ENCODE measurements around the gene COL13A1. TPM values are rescaled to one million over a fixed set of nuclear protein-coding genes. Genes with fewer than 3 reads are reported as not detected.

Gene COL13A1
- total RNA-seq, 1 experiment from 2014 or later = 5.9 TPM

- RAD21 ChIA-PET (ENCODE audit: low non-redundant PET in 1 of 2, low total read pairs in 2 of 2, uncharacterized antibody in 2 of 2, unreplicated experiment in 2 of 2) = no interaction called here
- BruUV-seq (replicated peaks) = no TSS peak
- Histone ChIP-seq H3K9ac (ENCODE audit: low read length) (no peak overlapping the region), H4K20me1 (ENCODE audit: insufficient read depth) (no peaks in the 10 kb centered on the region), H3K4me2 (ENCODE audit: low read length) (no peak overlapping the region), H3K27ac (ENCODE audit: low read depth, low read length) (no peak overlapping the region), H2AFZ (ENCODE audit: low read depth, low read length, poor library complexity, severe bottlenecking) (no peak overlapping the region), H3K27me3 (ENCODE audit: insufficient read depth, low read length) (no peaks in the 10 kb centered on the region), H3K4me3 (replicated peaks in 1 of 2; ENCODE audit: low read depth in 1 of 2, low read length in 2 of 2) (no peak overlapping the region), H3K4me1 (ENCODE audit: control insufficient read depth in 1 of 2, insufficient read depth in 2 of 2, low read length in 2 of 2) (no peaks in the 10 kb centered on the region), H3K9me2 (ENCODE audit: insufficient read depth) (no peaks in the 10 kb centered on the region), H3K36me3 (ENCODE audit: control insufficient read depth in 1 of 2, insufficient read depth in 2 of 2, low read length in 2 of 2) (no peaks in the 10 kb centered on the region), H3K79me2 (ENCODE audit: insufficient read depth, low read length) (no peaks in the 10 kb centered on the region), H3K9me3 (ENCODE audit: control insufficient read depth in 1 of 2, insufficient read depth in 1 of 2, low read depth in 1 of 2, low read length in 2 of 2) (no peaks in the 10 kb centered on the region)
- CTCF ChIA-PET = no interaction called here
- DNase-seq (ENCODE audit: low read depth, low spot score) (no peak), ATAC-seq (no peak)
- POLR2A ChIA-PET = no interaction called here
- TF ChIP-seq JUND (IDR thresholded peaks at IDR 0.05) (no peak), CEBPB (IDR thresholded peaks at IDR 0.05; ENCODE audit: low read depth) (no peak)
- intact Hi-C loops (cut with micrococcal nuclease) = loop anchor here (10.0 kb wide), 1 partner anchor 67 kb away; no protein-coding TSS in a partner anchor
These were observed 150.0 kb downstream of the COL13A1 start for GRCh38 chr10:69951658-69952057.

DNA sequence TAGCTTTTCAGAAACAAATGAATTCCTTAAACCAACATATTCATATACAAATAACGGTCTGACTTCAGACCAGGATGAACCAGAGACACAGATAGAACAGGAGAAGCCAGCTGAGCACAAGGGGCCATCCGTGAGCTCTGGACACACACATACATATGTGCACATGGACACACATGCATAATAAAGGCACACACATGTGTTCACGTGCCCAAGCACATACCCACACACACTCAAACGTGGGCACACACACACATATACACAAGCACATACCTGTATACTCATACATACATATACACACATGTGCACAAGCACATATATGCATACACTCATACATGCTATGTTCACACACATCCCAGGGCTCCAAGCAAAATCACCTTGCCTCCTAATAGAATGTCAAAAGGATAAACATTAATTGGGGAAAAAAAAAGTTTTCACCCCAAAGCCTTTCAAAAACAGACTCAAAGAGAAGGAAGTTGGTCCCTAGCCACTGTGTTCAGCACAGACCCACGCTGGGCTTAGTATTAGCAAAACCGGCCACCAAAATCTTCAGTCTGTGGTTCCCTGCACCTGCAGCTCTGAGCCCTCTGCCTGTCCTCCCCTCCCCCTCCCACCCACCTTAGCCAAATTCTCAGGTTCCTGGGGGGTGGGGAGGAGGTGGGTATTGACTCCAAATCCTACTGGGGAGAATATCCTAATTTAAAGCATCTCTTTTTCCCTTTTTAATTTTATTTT is 150.5 kb downstream of the COL13A1 start:
- no peaks in the 10 kb centered on the region for H3K36me3 ChIP-seq (ENCODE audit: control insufficient read depth in 1 of 2, insufficient read depth in 2 of 2, low read length in 2 of 2)
- no peaks in the 10 kb centered on the region for H3K27me3 ChIP-seq (ENCODE audit: insufficient read depth, low read length)

More for the DNA sequence above, 150.5 kb downstream of the COL13A1 start:
- Histone ChIP-seq H3K4me3 (replicated peaks in 1 of 2; ENCODE audit: low read depth in 1 of 2, low read length in 2 of 2) (no peak overlapping the region), H3K9ac (ENCODE audit: low read length) (no peak overlapping the region), H3K9me2 (ENCODE audit: insufficient read depth) (no peaks in the 10 kb centered on the region), H3K27ac (ENCODE audit: low read depth, low read length) (no peak overlapping the region), H3K4me1 (ENCODE audit: control insufficient read depth in 1 of 2, insufficient read depth in 2 of 2, low read length in 2 of 2) (no peaks in the 10 kb centered on the region), H3K4me2 (ENCODE audit: low read length) (no peak overlapping the region), H2AFZ (ENCODE audit: low read depth, low read length, poor library complexity, severe bottlenecking) (no peak overlapping the region), H3K79me2 (ENCODE audit: insufficient read depth, low read length) (no peaks in the 10 kb centered on the region), H4K20me1 (ENCODE audit: insufficient read depth) (no peaks in the 10 kb centered on the region), H3K9me3 (ENCODE audit: control insufficient read depth in 1 of 2, insufficient read depth in 1 of 2, low read depth in 1 of 2, low read length in 2 of 2) (no peaks in the 10 kb centered on the region)
- ChIA-PET POLR2A (no interaction called here), RAD21 (ENCODE audit: low non-redundant PET in 1 of 2, low total read pairs in 2 of 2, uncharacterized antibody in 2 of 2, unreplicated experiment in 2 of 2) (no interaction called here), CTCF (no interaction called here)
- intact Hi-C loops (cut with micrococcal nuclease) = loop anchor here (10.0 kb wide), 1 partner anchor 67 kb away; no protein-coding TSS in a partner anchor
- TF ChIP-seq EZH2 (IDR thresholded peaks at IDR 0.05) = no peak
- TF ChIP-seq CEBPB (IDR thresholded peaks at IDR 0.05; ENCODE audit: low read depth) = no peak
- TF ChIP-seq, protein P1, sequence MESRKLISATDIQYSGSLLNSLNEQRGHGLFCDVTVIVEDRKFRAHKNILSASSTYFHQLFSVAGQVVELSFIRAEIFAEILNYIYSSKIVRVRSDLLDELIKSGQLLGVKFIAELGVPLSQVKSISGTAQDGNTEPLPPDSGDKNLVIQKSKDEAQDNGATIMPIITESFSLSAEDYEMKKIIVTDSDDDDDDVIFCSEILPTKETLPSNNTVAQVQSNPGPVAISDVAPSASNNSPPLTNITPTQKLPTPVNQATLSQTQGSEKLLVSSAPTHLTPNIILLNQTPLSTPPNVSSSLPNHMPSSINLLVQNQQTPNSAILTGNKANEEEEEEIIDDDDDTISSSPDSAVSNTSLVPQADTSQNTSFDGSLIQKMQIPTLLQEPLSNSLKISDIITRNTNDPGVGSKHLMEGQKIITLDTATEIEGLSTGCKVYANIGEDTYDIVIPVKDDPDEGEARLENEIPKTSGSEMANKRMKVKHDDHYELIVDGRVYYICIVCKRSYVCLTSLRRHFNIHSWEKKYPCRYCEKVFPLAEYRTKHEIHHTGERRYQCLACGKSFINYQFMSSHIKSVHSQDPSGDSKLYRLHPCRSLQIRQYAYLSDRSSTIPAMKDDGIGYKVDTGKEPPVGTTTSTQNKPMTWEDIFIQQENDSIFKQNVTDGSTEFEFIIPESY (IDR thresholded peaks at IDR 0.05; ENCODE audit: extremely low read depth, insufficient replicate concordance, low read length) = no peak
- no peak for TF ChIP-seq POLR2AphosphoS5 (IDR thresholded peaks at IDR 0.05; ENCODE audit: low read depth, low read length)
- TF ChIP-seq ELF1 (IDR thresholded peaks at IDR 0.05; ENCODE audit: borderline replicate concordance, low read depth) = no peak
- no peak for TF ChIP-seq TCF7L2 (IDR thresholded peaks at IDR 0.05; ENCODE audit: borderline replicate concordance, extremely low read depth, insufficient read depth, insufficient read length)
- TF ChIP-seq FOSL1 (IDR thresholded peaks at IDR 0.05; ENCODE audit: low read depth) = no peak
- TF ChIP-seq RAD21 (IDR thresholded peaks at IDR 0.05; ENCODE audit: low read depth) = no peak
- BruUV-seq (replicated peaks) = no TSS peak
- ATAC-seq (no peak), DNase-seq (ENCODE audit: low read depth, low spot score) (no peak)
